Upper lobe of left lung (tissue), 4 donors: Measurements from ENCODE around the gene SIGLEC7.

Source experiments
- POLR2A ChIP-seq, 4 donors: fragments of 450-650 bp; IDR thresholded peaks; one replicate each; pipeline ENCODE4 v1.5.1; 2016 to 2017; ENCODE audit warnings: antibody characterized with exemption in 4 of 4, mild to moderate bottlenecking in 2 of 4
- TF ChIP-seq, protein P1 (sequence below), 6 experiments: fragments of 450-650 bp in 4 of 6; fragments of 200-600 bp in 2 of 6; sonication (generic) in 2 of 6; IDR thresholded peaks; one replicate each; pipeline ENCODE4 v1.5.1; 2016 to 2019; ENCODE audit warnings: antibody characterized with exemption in 6 of 6

DNA sequence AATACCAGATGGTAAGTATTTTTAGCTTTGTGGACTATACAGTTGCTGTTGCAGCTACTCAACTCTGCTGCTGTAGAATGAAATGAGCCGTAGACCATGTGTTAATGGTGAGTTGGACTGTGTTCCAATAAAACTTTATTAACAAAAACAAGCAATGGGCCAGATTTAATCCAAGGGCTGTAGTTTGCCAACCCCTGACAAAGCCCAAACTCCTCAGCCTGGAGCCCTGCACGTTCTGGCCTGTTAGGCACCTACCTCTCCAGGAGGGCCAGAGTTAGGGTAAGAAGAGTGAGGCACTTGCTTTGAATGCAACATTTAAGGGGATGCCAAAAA, 46.1 kb downstream of the SIGLEC7 start:
- no peak for TF ChIP-seq POLR2A (IDR thresholded peaks at IDR 0.05)
- TF ChIP-seq, protein P1, sequence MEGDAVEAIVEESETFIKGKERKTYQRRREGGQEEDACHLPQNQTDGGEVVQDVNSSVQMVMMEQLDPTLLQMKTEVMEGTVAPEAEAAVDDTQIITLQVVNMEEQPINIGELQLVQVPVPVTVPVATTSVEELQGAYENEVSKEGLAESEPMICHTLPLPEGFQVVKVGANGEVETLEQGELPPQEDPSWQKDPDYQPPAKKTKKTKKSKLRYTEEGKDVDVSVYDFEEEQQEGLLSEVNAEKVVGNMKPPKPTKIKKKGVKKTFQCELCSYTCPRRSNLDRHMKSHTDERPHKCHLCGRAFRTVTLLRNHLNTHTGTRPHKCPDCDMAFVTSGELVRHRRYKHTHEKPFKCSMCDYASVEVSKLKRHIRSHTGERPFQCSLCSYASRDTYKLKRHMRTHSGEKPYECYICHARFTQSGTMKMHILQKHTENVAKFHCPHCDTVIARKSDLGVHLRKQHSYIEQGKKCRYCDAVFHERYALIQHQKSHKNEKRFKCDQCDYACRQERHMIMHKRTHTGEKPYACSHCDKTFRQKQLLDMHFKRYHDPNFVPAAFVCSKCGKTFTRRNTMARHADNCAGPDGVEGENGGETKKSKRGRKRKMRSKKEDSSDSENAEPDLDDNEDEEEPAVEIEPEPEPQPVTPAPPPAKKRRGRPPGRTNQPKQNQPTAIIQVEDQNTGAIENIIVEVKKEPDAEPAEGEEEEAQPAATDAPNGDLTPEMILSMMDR (IDR thresholded peaks at IDR 0.05): no peak
